Neural progenitor cell (in vitro differentiated cells): ENCODE data around the gene ZNF641. TPM values are rescaled to one million over a fixed set of nuclear protein-coding genes. Genes with fewer than 3 reads are reported as not detected.

ENCODE experiments used
- DNase-seq: peaks from one replicate; pipeline ENCODE4 v3.0.0-alpha.2; 2016; ENCODE audit warnings: low spot score
- H2AFZ ChIP-seq: fragments of 200-600 bp; sonication (generic); replicated peaks from 2 replicates; pipeline ENCODE4 v1.6.1; 2016; ENCODE audit warnings: antibody characterized with exemption
- H3F3A ChIP-seq: fragments of 200-600 bp; sonication (generic); 2 replicates; pipeline ENCODE4 v1.6.1; 2016; ENCODE audit warnings: antibody characterized with exemption, low read depth
- H3K27ac ChIP-seq: fragments of 200-600 bp; sonication (generic); 2 replicates; pipeline ENCODE4 v1.5.1; 2016; ENCODE audit warnings: mild to moderate bottlenecking
- H3K27me3 ChIP-seq: fragments of 200-600 bp; sonication (generic); 2 replicates; pipeline ENCODE4 v1.6.1; 2016; ENCODE audit warnings: mild to moderate bottlenecking, moderate library complexity
- H3K36me3 ChIP-seq: fragments of 200-600 bp; sonication (generic); 2 replicates; pipeline ENCODE4 v1.5.1; 2016
- H3K4me1 ChIP-seq: fragments of 200-600 bp; sonication (generic); 2 replicates; pipeline ENCODE4 v1.6.1; 2016; ENCODE audit warnings: mixed run types
- H3K4me2 ChIP-seq: fragments of 200-600 bp; sonication (generic); 2 replicates; pipeline ENCODE4 v1.6.1; 2016
- H3K4me3 ChIP-seq: fragments of 200-600 bp; sonication (generic); 2 replicates; pipeline ENCODE4 v1.5.1; 2016
- H3K79me2 ChIP-seq: fragments of 200-600 bp; sonication (generic); 2 replicates; pipeline ENCODE4 v1.6.1; 2016; ENCODE audit warnings: low read depth
- H3K9ac ChIP-seq: fragments of 200-600 bp; sonication (generic); 2 replicates; pipeline ENCODE4 v1.6.1; 2016
- H3K9me3 ChIP-seq: fragments of 200-600 bp; sonication (generic); 2 replicates; pipeline ENCODE4 v1.5.1; 2016; ENCODE audit warnings: low read depth
- H4K20me1 ChIP-seq: fragments of 200-600 bp; sonication (generic); 2 replicates; pipeline ENCODE4 v1.6.1; 2016; ENCODE audit warnings: low read depth
- H3K27ac Mint-ChIP-seq: 3 replicates; pipeline ENCODE4 v1.8.0; 2021; ENCODE audit warnings: mixed read lengths
- H3K27me3 Mint-ChIP-seq: 2 replicates; pipeline ENCODE4 v1.8.0; 2022; ENCODE audit warnings: low read depth, mild to moderate bottlenecking, inconsistent platforms, moderate library complexity, mixed read lengths; ENCODE audit not compliant: insufficient read depth
- H3K36me3 Mint-ChIP-seq: 3 replicates; pipeline ENCODE4 v1.8.0; 2021; ENCODE audit warnings: mixed read lengths
- H3K4me1 Mint-ChIP-seq: 3 replicates; pipeline ENCODE4 v1.8.0; 2021; ENCODE audit warnings: mixed read lengths
- H3K4me3 Mint-ChIP-seq: 3 replicates; pipeline ENCODE4 v1.8.0; 2021; ENCODE audit warnings: mild to moderate bottlenecking, moderate library complexity, mixed read lengths
- H3K9me3 Mint-ChIP-seq: 3 replicates; pipeline ENCODE4 v1.8.0; 2020; ENCODE audit warnings: mixed read lengths
- CTCF ChIP-seq: fragments of 200-600 bp; sonication (generic); IDR thresholded peaks from 2 replicates; pipeline ENCODE4 v1.5.1; 2017; ENCODE audit warnings: antibody characterized with exemption, mild to moderate bottlenecking
- EZH2 ChIP-seq: fragments of 200-600 bp; sonication (generic); IDR thresholded peaks from 2 replicates; pipeline ENCODE4 v1.6.1; 2017; ENCODE audit warnings: antibody characterized with exemption, mild to moderate bottlenecking, moderate library complexity
- EZH2phosphoT487 ChIP-seq: fragments of 200-600 bp; sonication (generic); IDR thresholded peaks from 2 replicates; pipeline ENCODE4 v1.6.1; 2017; ENCODE audit warnings: antibody characterized with exemption
- total RNA-seq: library from RNA; depleted of rRNA; stranded (reverse); fragments of >200 nt; gene quantifications from 2 replicates; pipeline ENCODE4 v1.2.3, GENCODE V29; 2015; ENCODE audit warnings: low replicate concordance

Gene ZNF641
- 13.3 and 21.7 TPM in 2 replicates for total RNA-seq

DNA sequence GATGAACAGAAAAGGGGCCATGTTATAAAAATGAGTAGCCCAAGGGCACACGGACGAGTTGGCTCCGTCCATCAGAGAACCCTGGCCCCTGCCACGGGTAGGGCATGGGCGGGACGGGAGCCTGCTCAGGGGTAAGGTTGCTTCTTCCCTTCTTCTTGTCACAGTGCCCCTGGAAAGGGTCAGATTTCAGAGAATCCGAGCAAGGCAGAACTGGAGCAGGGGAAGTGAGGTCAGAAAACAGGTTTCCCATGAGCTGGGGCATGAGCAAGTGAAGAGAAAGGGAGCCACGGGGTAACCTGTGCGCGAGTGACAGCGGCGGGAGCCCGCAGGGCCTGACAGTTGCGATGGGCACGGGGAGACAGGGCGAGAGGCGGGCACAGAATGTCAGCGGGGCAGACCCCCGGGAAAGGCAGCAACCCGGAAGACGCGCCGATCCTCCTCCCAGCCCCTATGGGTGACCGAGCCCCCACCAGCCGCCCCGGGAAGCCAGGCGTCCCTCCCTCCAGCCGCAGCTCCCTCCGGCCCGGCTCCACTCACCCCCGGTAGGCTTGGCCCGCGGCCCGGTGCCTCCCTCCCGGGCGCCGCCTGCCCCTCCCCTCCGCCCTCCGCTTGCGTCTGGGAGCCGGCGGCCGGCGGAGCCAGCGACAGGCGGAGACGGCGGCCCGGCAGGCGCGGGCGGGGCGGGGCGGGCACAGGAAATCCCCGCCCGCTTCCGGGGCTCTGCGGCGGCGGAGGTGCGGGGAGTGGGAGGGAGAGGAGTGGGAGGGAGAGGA lies at the start of gene ZNF641:
Gene ZNF641, minus strand, starts transcription at position 671 of the 773 bp plus-strand sequence. CDS start 2,829 bp downstream, outside the sequence.
- H3K27ac Mint-ChIP-seq: peak within 1 kb of the TSS; percentile 24
- peaks cover 3% of the 10 kb centered on the region for H3K36me3 Mint-ChIP-seq

DNA sequence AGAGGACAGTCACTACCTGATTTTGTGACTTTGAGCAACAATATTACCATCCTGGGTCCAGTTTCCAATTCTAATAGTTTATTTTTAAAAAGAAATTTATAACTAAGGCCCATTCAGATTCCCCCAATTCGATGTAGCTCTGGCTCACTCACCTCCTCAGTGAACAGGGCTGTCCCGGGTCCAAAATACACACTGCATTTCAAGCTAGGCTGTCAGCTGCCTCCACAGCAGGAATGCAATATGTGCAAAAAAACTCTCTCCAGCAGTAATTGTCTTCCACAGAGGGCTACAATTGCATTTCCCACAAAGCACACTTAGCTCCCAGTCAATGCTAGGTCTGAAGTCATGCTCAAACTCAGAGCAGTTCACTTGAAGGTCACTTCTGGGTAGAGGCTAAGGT lies 39.3 kb upstream of the ZNF641 start:
- Mint-ChIP-seq H3K9me3 (no peaks in the 10 kb centered on the region), H3K27ac (no peak overlapping the region), H3K27me3 (peaks cover 2% of the 10 kb centered on the region), H3K36me3 (no peaks in the 10 kb centered on the region), H3K4me3 (no peak overlapping the region), H3K4me1 (no peaks in the 10 kb centered on the region)
- Histone ChIP-seq H3K4me1 (no peaks in the 10 kb centered on the region), H3K79me2 (no peaks in the 10 kb centered on the region), H3K4me3 (no peak overlapping the region), H3K9me3 (no peaks in the 10 kb centered on the region), H3K4me2 (no peak overlapping the region), H4K20me1 (no peaks in the 10 kb centered on the region), H3K36me3 (no peaks in the 10 kb centered on the region), H3F3A (no peaks in the 10 kb centered on the region), H2AFZ (no peak overlapping the region), H3K27me3 (peaks cover 8% of the 10 kb centered on the region), H3K9ac (no peak overlapping the region), H3K27ac (no peak overlapping the region)
- DNase-seq: no peak
- TF ChIP-seq CTCF: no peak
- TF ChIP-seq EZH2: no peak
- no peak for TF ChIP-seq EZH2phosphoT487

More for the DNA sequence above, at the start of gene ZNF641:
- Histone ChIP-seq H3K27ac (peak within 1 kb of the TSS; percentile 55), H3K36me3 (no peaks in the 10 kb centered on the region), H3K9me3 (no peaks in the 10 kb centered on the region), H4K20me1 (no peaks in the 10 kb centered on the region), H3K27me3 (peaks cover 3% of the 10 kb centered on the region), H3F3A (peaks cover 28% of the 10 kb centered on the region), H3K4me3 (peak within 1 kb of the TSS; percentile 80), H3K79me2 (no peaks in the 10 kb centered on the region), H3K4me1 (peaks cover 12% of the 10 kb centered on the region), H3K4me2 (peak within 1 kb of the TSS; percentile 82), H3K9ac (peak within 1 kb of the TSS; percentile 57), H2AFZ (peak within 1 kb of the TSS; percentile 97)
- peaks cover 7% of the 10 kb centered on the region for H3K4me1 Mint-ChIP-seq
- peaks cover 2% of the 10 kb centered on the region for H3K27me3 Mint-ChIP-seq
- DNase-seq: peak; percentile 95
- no peaks in the 10 kb centered on the region for H3K9me3 Mint-ChIP-seq
- peak within 1 kb of the TSS; percentile 95 for H3K4me3 Mint-ChIP-seq
- no peak for TF ChIP-seq CTCF
- TF ChIP-seq EZH2phosphoT487: no peak
- no peak for TF ChIP-seq EZH2

- Mint-ChIP-seq H3K4me3 (no peak overlapping the region), H3K36me3 (no peaks in the 10 kb centered on the region), H3K27me3 (no peaks in the 10 kb centered on the region), H3K9me3 (no peaks in the 10 kb centered on the region), H3K4me1 (no peaks in the 10 kb centered on the region), H3K27ac (no peak overlapping the region)
- TF ChIP-seq EZH2phosphoT487: no peak
- no peaks in the 10 kb centered on the region for H3K36me3 ChIP-seq
- H3K9me3 ChIP-seq: no peaks in the 10 kb centered on the region
- H3K79me2 ChIP-seq: no peaks in the 10 kb centered on the region
- no peaks in the 10 kb centered on the region for H3K4me1 ChIP-seq
- no peak overlapping the region for H3K27ac ChIP-seq
- no peaks in the 10 kb centered on the region for H4K20me1 ChIP-seq
- no peaks in the 10 kb centered on the region for H3F3A ChIP-seq
- no peak overlapping the region for H2AFZ ChIP-seq
- H3K4me3 ChIP-seq: no peak overlapping the region
- peaks cover 8% of the 10 kb centered on the region for H3K27me3 ChIP-seq
- no peak overlapping the region for H3K4me2 ChIP-seq
- H3K9ac ChIP-seq: no peak overlapping the region
- DNase-seq: no peak
Observed at GRCh38 chr12:48389409-48389808, 38.7 kb upstream of the ZNF641 start.

- H3K79me2 ChIP-seq: no peaks in the 10 kb centered on the region
- Mint-ChIP-seq H3K27ac (no peak overlapping the region), H3K27me3 (no peaks in the 10 kb centered on the region), H3K4me3 (no peak overlapping the region), H3K9me3 (no peaks in the 10 kb centered on the region), H3K4me1 (no peaks in the 10 kb centered on the region), H3K36me3 (no peaks in the 10 kb centered on the region)
- peaks cover 8% of the 10 kb centered on the region for H3K27me3 ChIP-seq
- no peaks in the 10 kb centered on the region for H3F3A ChIP-seq
- no peak overlapping the region for H2AFZ ChIP-seq
- no peaks in the 10 kb centered on the region for H3K36me3 ChIP-seq
- H3K9me3 ChIP-seq: no peaks in the 10 kb centered on the region
- TF ChIP-seq EZH2 (no peak), EZH2phosphoT487 (no peak), CTCF (no peak)
- H3K4me2 ChIP-seq: no peak overlapping the region
- H4K20me1 ChIP-seq: no peaks in the 10 kb centered on the region
- no peak overlapping the region for H3K9ac ChIP-seq
- H3K4me1 ChIP-seq: no peaks in the 10 kb centered on the region
- no peak for DNase-seq
- no peak overlapping the region for H3K4me3 ChIP-seq
- H3K27ac ChIP-seq: no peak overlapping the region
Observed at GRCh38 chr12:48388938-48389337, 38.2 kb upstream of the ZNF641 start.
